Measurements from ENCODE around the gene POU3F4. TPM values are rescaled to one million over a fixed set of nuclear protein-coding genes. Genes with fewer than 3 reads are reported as not detected.

The POU3F4 gene
- total RNA-seq, 2 donors from 2014 or later = not detected

GRCh38 chrX:83535417-83536196 is 27.5 kb downstream of the POU3F4 start:
- Mint-ChIP-seq H3K9me3 (no peaks in the 10 kb centered on the region), H3K27ac (no peak overlapping the region), H3K4me1 (ENCODE audit: low read depth in 2 of 2) (no peaks in the 10 kb centered on the region), H3K4me3 (peak overlapping the region; percentile 8), H3K36me3 (no peaks in the 10 kb centered on the region), H3K27me3 (peaks cover 0 to 4% of the 10 kb centered on the region in 2 donors)
- ATAC-seq (no peak), DNase-seq (ENCODE audit: low spot score) (no peak)
